ENCODE measurements around the gene BANF2.

Gene BANF2

GRCh38 chr20:17762243-17762872 lies 62.6 kb downstream of the BANF2 start:
- POLR2A ChIA-PET: no interaction called here
- CTCF ChIA-PET: no interaction called here
- no peak for TF ChIP-seq SUZ12 (IDR thresholded peaks at IDR 0.05)
- no peak for DNase-seq (ENCODE audit: extremely low spot score)

GRCh38 chr20:17762873-17763557 lies 63.2 kb downstream of the BANF2 start:
- no peak for DNase-seq (ENCODE audit: extremely low spot score)
- TF ChIP-seq TARDBP (IDR thresholded peaks at IDR 0.05) (no peak), FOXK2 (IDR thresholded peaks at IDR 0.05) (no peak), SUZ12 (IDR thresholded peaks at IDR 0.05) (no peak), PKNOX1 (IDR thresholded peaks at IDR 0.05) (no peak), ARNT (IDR thresholded peaks at IDR 0.05) (no peak), CTBP1 (IDR thresholded peaks at IDR 0.05; ENCODE audit: borderline replicate concordance) (no peak), FOXA1 (IDR thresholded peaks at IDR 0.05) (no peak), ELF4 (IDR thresholded peaks at IDR 0.05) (no peak), SP1 (IDR thresholded peaks at IDR 0.05) (no peak), ZNF384 (IDR thresholded peaks at IDR 0.05) (no peak)
- ChIA-PET POLR2A (no interaction called here), CTCF (no interaction called here)

GRCh38 chr20:17765017-17765416 lies 65.3 kb downstream of the BANF2 start:
- TF ChIP-seq FOXM1 (IDR thresholded peaks at IDR 0.05; ENCODE audit: borderline replicate concordance) (no peak), LEF1 (IDR thresholded peaks at IDR 0.05; ENCODE audit: borderline replicate concordance) (no peak), NFRKB (IDR thresholded peaks at IDR 0.05) (no peak), PKNOX1 (IDR thresholded peaks at IDR 0.05) (no peak), SUZ12 (IDR thresholded peaks at IDR 0.05) (no peak), CTBP1 (IDR thresholded peaks at IDR 0.05; ENCODE audit: borderline replicate concordance) (no peak), SP1 (IDR thresholded peaks at IDR 0.05) (no peak), FOXK2 (IDR thresholded peaks at IDR 0.05) (no peak), L3MBTL2 (conservative IDR thresholded peaks at IDR 0.05) (no peak), FOXA1 (IDR thresholded peaks at IDR 0.05) (no peak), ELF4 (IDR thresholded peaks at IDR 0.05) (no peak), ZNF384 (IDR thresholded peaks at IDR 0.05) (no peak), HDGF (IDR thresholded peaks at IDR 0.05; ENCODE audit: borderline replicate concordance) (no peak), TARDBP (IDR thresholded peaks at IDR 0.05) (no peak), ARNT (IDR thresholded peaks at IDR 0.05) (no peak), BHLHE40 (IDR thresholded peaks at IDR 0.05; ENCODE audit: borderline replicate concordance) (no peak)
- CTCF ChIA-PET: no interaction called here
- POLR2A ChIA-PET: no interaction called here
- DNase-seq (ENCODE audit: extremely low spot score): no peak

GRCh38 chr20:17765584-17765983 lies 65.8 kb downstream of the BANF2 start:
- DNase-seq (ENCODE audit: extremely low spot score): no peak

GRCh38 chr20:17766226-17766625 lies 66.5 kb downstream of the BANF2 start:
- CTCF ChIA-PET: no interaction called here
- no peak for TF ChIP-seq FOXA1 (IDR thresholded peaks at IDR 0.05)
- TF ChIP-seq ELF4 (IDR thresholded peaks at IDR 0.05): no peak
- no peak for TF ChIP-seq ZNF384 (IDR thresholded peaks at IDR 0.05)
- no peak for TF ChIP-seq TARDBP (IDR thresholded peaks at IDR 0.05)
- TF ChIP-seq ARNT (IDR thresholded peaks at IDR 0.05): no peak
- no peak for TF ChIP-seq SUZ12 (IDR thresholded peaks at IDR 0.05)
- no peak for TF ChIP-seq FOXK2 (IDR thresholded peaks at IDR 0.05)
- no peak for TF ChIP-seq NFRKB (IDR thresholded peaks at IDR 0.05)
- POLR2A ChIA-PET: no interaction called here
- DNase-seq (ENCODE audit: extremely low spot score): no peak

More at GRCh38 chr20:17765584-17765983, 65.8 kb downstream of the BANF2 start:
- POLR2A ChIA-PET: no interaction called here
- CTCF ChIA-PET: no interaction called here
- no peak for TF ChIP-seq FOXA1 (IDR thresholded peaks at IDR 0.05)
- no peak for TF ChIP-seq SP1 (IDR thresholded peaks at IDR 0.05)
- TF ChIP-seq BHLHE40 (IDR thresholded peaks at IDR 0.05; ENCODE audit: borderline replicate concordance): no peak
- no peak for TF ChIP-seq ZNF384 (IDR thresholded peaks at IDR 0.05)
- no peak for TF ChIP-seq LEF1 (IDR thresholded peaks at IDR 0.05; ENCODE audit: borderline replicate concordance)
- TF ChIP-seq FOXM1 (IDR thresholded peaks at IDR 0.05; ENCODE audit: borderline replicate concordance): no peak
- TF ChIP-seq ARNT (IDR thresholded peaks at IDR 0.05): no peak
- TF ChIP-seq HDGF (IDR thresholded peaks at IDR 0.05; ENCODE audit: borderline replicate concordance): no peak
- TF ChIP-seq FOXK2 (IDR thresholded peaks at IDR 0.05): no peak
- no peak for TF ChIP-seq PKNOX1 (IDR thresholded peaks at IDR 0.05)
- no peak for TF ChIP-seq SUZ12 (IDR thresholded peaks at IDR 0.05)
- no peak for TF ChIP-seq NFRKB (IDR thresholded peaks at IDR 0.05)
- no peak for TF ChIP-seq L3MBTL2 (conservative IDR thresholded peaks at IDR 0.05)
- no peak for TF ChIP-seq CTBP1 (IDR thresholded peaks at IDR 0.05; ENCODE audit: borderline replicate concordance)
- no peak for TF ChIP-seq TARDBP (IDR thresholded peaks at IDR 0.05)
- TF ChIP-seq ELF4 (IDR thresholded peaks at IDR 0.05): no peak

GRCh38 chr20:17767624-17768023 lies 67.9 kb downstream of the BANF2 start:
- TF ChIP-seq FOXM1 (IDR thresholded peaks at IDR 0.05; ENCODE audit: borderline replicate concordance) (no peak), ARNT (IDR thresholded peaks at IDR 0.05) (no peak), LEF1 (IDR thresholded peaks at IDR 0.05; ENCODE audit: borderline replicate concordance) (no peak), CTBP1 (IDR thresholded peaks at IDR 0.05; ENCODE audit: borderline replicate concordance) (no peak), BHLHE40 (IDR thresholded peaks at IDR 0.05; ENCODE audit: borderline replicate concordance) (no peak), ZNF384 (IDR thresholded peaks at IDR 0.05) (no peak), TARDBP (IDR thresholded peaks at IDR 0.05) (no peak)
- CTCF ChIA-PET: no interaction called here
- POLR2A ChIA-PET: no interaction called here
- no peak for DNase-seq (ENCODE audit: extremely low spot score)
